MM.1S (cell line): Measurements from ENCODE around the gene NSUN6.

ENCODE experiments used
- DNase-seq: peaks from one replicate; pipeline ENCODE4 v3.0.0-alpha.2; 2015
- H2AFZ ChIP-seq: fragments of 300-600 bp; sonication (generic); 2 replicates; pipeline ENCODE4 v1.6.0; 2016; ENCODE audit warnings: antibody characterized with exemption, low read length
- H3F3A ChIP-seq: fragments of 300-600 bp; sonication (generic); 2 replicates; pipeline ENCODE4 v1.6.1; 2016; ENCODE audit warnings: mild to moderate bottlenecking, antibody characterized with exemption, low read length, moderate library complexity, mixed read lengths; ENCODE audit not compliant: insufficient read depth
- H3K27ac ChIP-seq: fragments of 300-600 bp; sonication (generic); 2 replicates; pipeline ENCODE4 v1.5.1; 2016; ENCODE audit warnings: mild to moderate bottlenecking, low read length
- H3K27me3 ChIP-seq: fragments of 300-600 bp; sonication (generic); replicated peaks from 2 replicates; pipeline ENCODE4 v1.6.0; 2016; ENCODE audit warnings: low read length; ENCODE audit not compliant: insufficient read depth
- H3K36me3 ChIP-seq: fragments of 300-600 bp; sonication (generic); replicated peaks from 2 replicates; pipeline ENCODE4 v1.6.1; 2016; ENCODE audit warnings: mild to moderate bottlenecking, low read length, mixed read lengths; ENCODE audit not compliant: insufficient read depth
- H3K4me1 ChIP-seq: fragments of 300-600 bp; sonication (generic); 2 replicates; pipeline ENCODE4 v1.6.1; 2016; ENCODE audit warnings: low read length, mixed read lengths
- H3K4me2 ChIP-seq: fragments of 300-600 bp; sonication (generic); 2 replicates; pipeline ENCODE4 v1.6.0; 2016; ENCODE audit warnings: low read depth, low read length
- H3K4me3 ChIP-seq: fragments of 300-600 bp; sonication (generic); 2 replicates; pipeline ENCODE4 v1.5.1; 2016; ENCODE audit warnings: low read length, mixed read lengths
- H3K79me2 ChIP-seq: fragments of 300-600 bp; sonication (generic); 2 replicates; pipeline ENCODE4 v1.6.1; 2016; ENCODE audit warnings: mixed run types, low read length, mixed read lengths
- H3K9ac ChIP-seq: fragments of 300-600 bp; sonication (generic); 2 replicates; pipeline ENCODE4 v1.6.1; 2016; ENCODE audit warnings: low read length, mixed read lengths
- H3K9me2 ChIP-seq: fragments of 300-600 bp; sonication (generic); replicated peaks from 2 replicates; pipeline ENCODE4 v1.6.1; 2016; ENCODE audit warnings: mild to moderate bottlenecking, low read length, mixed read lengths; ENCODE audit not compliant: insufficient read depth
- H3K9me3 ChIP-seq: fragments of 300-600 bp; sonication (generic); replicated peaks from 2 replicates; pipeline ENCODE4 v1.6.1; 2016; ENCODE audit warnings: mild to moderate bottlenecking, low read length, mixed read lengths; ENCODE audit not compliant: insufficient read depth
- H4K20me1 ChIP-seq: fragments of 300-600 bp; sonication (generic); 2 replicates; pipeline ENCODE4 v1.6.1; 2016; ENCODE audit warnings: mild to moderate bottlenecking, low read length, moderate library complexity, mixed read lengths; ENCODE audit not compliant: insufficient read depth
- EZH2 ChIP-seq: fragments of 300-600 bp; sonication (generic); optimal IDR thresholded peaks from 2 replicates; pipeline ENCODE3; 2017; ENCODE audit warnings: low read depth, mild to moderate bottlenecking, antibody characterized with exemption, low read length, mixed read lengths
- EZH2phosphoT487 ChIP-seq: fragments of 300-600 bp; sonication (generic); IDR thresholded peaks from 2 replicates; pipeline ENCODE4 v1.6.1; 2018; ENCODE audit warnings: antibody characterized with exemption, low read length
- TF ChIP-seq, protein P1 (sequence below): fragments of 300-600 bp; sonication (generic); IDR thresholded peaks from 2 replicates; pipeline ENCODE4 v1.5.1; 2016; ENCODE audit warnings: antibody characterized with exemption, low read length, mixed read lengths

The NSUN6 gene

DNA sequence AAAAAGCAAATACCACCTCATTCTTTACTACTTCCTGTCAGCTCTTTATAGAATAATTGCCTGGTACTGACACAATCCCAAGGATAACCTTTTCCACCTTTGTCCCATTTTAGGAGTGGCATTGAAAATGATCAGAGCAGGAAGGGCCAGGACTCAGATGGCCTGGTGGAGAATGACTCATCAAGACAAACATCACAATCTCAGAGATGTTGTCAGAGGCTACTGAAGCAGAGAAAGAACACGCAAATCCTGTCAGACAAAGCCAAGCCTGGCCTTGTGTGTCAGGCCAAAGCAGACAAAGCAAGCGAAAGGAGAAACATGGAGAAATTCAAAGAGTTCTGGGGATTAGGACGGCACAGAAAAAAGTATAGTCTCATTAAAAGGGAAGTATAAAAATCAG is 40.9 kb downstream of the NSUN6 start:
- Histone ChIP-seq H3K9me3 (no peaks in the 10 kb centered on the region), H3K4me1 (peaks cover 8% of the 10 kb centered on the region; the same call in 1 of the 2 replicates), H3K4me2 (no peak overlapping the region), H2AFZ (no peak overlapping the region), H3K27me3 (no peaks in the 10 kb centered on the region), H3K4me3 (no peak overlapping the region), H3K27ac (no peak overlapping the region), H3K79me2 (no peaks in the 10 kb centered on the region), H4K20me1 (no peaks in the 10 kb centered on the region), H3K36me3 (0 out of 2 replicates have a peak, but pooled peaks cover 3% of the 10 kb centered on the region), H3K9me2 (no peaks in the 10 kb centered on the region), H3K9ac (no peak overlapping the region), H3F3A (no peaks in the 10 kb centered on the region; the same call in 1 of the 2 replicates)
- TF ChIP-seq, protein P1, sequence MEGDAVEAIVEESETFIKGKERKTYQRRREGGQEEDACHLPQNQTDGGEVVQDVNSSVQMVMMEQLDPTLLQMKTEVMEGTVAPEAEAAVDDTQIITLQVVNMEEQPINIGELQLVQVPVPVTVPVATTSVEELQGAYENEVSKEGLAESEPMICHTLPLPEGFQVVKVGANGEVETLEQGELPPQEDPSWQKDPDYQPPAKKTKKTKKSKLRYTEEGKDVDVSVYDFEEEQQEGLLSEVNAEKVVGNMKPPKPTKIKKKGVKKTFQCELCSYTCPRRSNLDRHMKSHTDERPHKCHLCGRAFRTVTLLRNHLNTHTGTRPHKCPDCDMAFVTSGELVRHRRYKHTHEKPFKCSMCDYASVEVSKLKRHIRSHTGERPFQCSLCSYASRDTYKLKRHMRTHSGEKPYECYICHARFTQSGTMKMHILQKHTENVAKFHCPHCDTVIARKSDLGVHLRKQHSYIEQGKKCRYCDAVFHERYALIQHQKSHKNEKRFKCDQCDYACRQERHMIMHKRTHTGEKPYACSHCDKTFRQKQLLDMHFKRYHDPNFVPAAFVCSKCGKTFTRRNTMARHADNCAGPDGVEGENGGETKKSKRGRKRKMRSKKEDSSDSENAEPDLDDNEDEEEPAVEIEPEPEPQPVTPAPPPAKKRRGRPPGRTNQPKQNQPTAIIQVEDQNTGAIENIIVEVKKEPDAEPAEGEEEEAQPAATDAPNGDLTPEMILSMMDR, result no peak
- TF ChIP-seq EZH2phosphoT487 (no peak), EZH2 (no peak)
- DNase-seq, result no peak

- TF ChIP-seq, protein P1, result no peak
- TF ChIP-seq EZH2phosphoT487 (no peak), EZH2 (no peak)
- H3K27ac ChIP-seq, result no peak overlapping the region
- no peaks in the 10 kb centered on the region for H3K9me2 ChIP-seq
- H3K9me3 ChIP-seq, result no peaks in the 10 kb centered on the region
- H3K4me3 ChIP-seq, result no peak overlapping the region
- 0 out of 2 replicates have a peak, but pooled peaks cover 3% of the 10 kb centered on the region for H3K36me3 ChIP-seq
- H3F3A ChIP-seq, result no peaks in the 10 kb centered on the region; the same call in 1 of the 2 replicates
- no peak overlapping the region for H3K9ac ChIP-seq
- no peak for DNase-seq
- H3K4me1 ChIP-seq, result peaks cover 8% of the 10 kb centered on the region; the same call in 1 of the 2 replicates
- no peak overlapping the region for H2AFZ ChIP-seq
- H3K27me3 ChIP-seq, result no peaks in the 10 kb centered on the region
- H4K20me1 ChIP-seq, result no peaks in the 10 kb centered on the region
- no peaks in the 10 kb centered on the region for H3K79me2 ChIP-seq
- no peak overlapping the region for H3K4me2 ChIP-seq
Observed at GRCh38 chr10:18608596-18608995, 42.8 kb downstream of the NSUN6 start.

DNA sequence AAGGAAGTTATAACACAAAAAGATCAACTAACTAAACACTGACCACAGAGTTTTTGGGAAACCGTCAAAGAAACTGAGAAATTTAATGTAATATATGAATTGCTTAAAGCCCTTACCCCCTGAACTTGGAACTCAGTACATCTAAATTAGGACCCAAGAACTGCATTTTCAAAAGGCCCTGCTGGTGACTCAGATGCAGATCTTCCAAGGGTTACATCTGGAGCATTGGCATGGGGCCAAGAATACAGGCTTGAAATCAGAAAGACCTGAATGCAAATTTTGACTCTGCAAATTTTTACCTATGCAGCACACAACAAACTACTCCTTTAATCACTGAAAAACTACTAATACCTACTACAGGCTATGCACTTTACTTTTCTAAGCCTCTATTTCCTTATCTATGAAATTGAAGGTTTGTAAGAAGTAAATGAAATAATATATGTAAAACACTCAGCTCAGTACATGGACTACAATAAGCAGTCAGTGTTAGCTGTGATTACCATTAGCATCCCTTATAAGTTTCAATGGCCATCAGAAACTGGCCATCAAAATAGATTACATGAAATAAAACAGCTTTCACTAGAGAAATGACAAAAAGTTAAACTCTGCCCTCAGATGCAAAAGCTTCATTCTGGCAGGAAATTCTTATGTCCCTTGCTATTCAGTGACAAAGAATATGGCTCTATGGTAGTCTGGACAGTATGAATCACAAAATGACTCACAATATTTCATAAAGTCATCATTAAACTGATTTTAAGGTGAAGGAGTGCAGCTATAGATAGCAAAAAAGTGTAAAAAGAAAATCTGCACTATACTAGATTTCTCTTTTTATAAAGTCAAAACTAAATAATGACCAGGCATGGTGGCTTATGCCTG is 43.6 kb downstream of the NSUN6 start:
- no peaks in the 10 kb centered on the region for H3K27me3 ChIP-seq
- no peaks in the 10 kb centered on the region for H3K9me3 ChIP-seq
- H3K4me3 ChIP-seq, result no peak overlapping the region
- peak; percentile 73 for DNase-seq
- no peaks in the 10 kb centered on the region for H3K79me2 ChIP-seq
- H3K4me2 ChIP-seq, result no peak overlapping the region
- 0 out of 2 replicates have a peak, but pooled peaks cover 2% of the 10 kb centered on the region for H3K36me3 ChIP-seq
- H3K9ac ChIP-seq, result no peak overlapping the region
- H2AFZ ChIP-seq, result no peak overlapping the region
- H3K27ac ChIP-seq, result no peak overlapping the region
- no peaks in the 10 kb centered on the region for H3K9me2 ChIP-seq
- H3K4me1 ChIP-seq, result peaks cover 8% of the 10 kb centered on the region; the same call in 1 of the 2 replicates
- no peaks in the 10 kb centered on the region for H4K20me1 ChIP-seq
- TF ChIP-seq EZH2phosphoT487, result no peak
- no peak for TF ChIP-seq EZH2
- TF ChIP-seq, protein P1, result no peak
- H3F3A ChIP-seq, result no peaks in the 10 kb centered on the region; the same call in 1 of the 2 replicates
